HG03558 (cell line): ENCODE data around the gene CARNS1.

Experiments used
- ATAC-seq: cut with Tn5 transposase; IDR thresholded peaks from one replicate; pipeline ENCODE4 v1.9.1; 2021; ENCODE audit warnings: moderate number of reproducible peaks; ENCODE audit not compliant: unreplicated experiment; ENCODE audit errors: extremely low read depth

The CARNS1 gene

DNA sequence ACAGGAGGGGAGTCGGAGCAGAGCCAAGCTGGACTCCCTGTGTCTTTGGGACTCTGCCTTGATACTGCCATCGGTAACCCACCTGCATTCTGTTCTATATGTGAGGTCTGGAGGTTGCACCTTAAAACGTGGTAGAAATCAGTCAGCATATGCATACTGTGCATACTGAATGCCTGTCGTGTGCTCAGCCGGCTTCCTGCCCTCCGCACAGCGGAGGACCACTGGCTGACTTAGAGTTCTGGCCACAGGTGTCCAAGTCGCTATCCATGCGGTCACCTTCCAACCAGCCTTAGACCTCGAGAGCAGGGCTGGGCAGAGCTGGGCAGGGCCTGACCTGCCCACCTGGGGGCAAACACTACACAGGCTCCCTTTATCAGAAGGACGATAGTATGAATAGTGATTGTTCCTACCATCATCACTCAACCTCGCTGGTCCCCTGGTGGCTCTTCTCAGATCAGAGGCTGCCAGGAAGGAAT is 7.8 kb upstream of the CARNS1 start:
- no peak for ATAC-seq

- ATAC-seq, result no peak
Observed at GRCh38 chr11:67408437-67409200, 6.9 kb upstream of the CARNS1 start.

DNA sequence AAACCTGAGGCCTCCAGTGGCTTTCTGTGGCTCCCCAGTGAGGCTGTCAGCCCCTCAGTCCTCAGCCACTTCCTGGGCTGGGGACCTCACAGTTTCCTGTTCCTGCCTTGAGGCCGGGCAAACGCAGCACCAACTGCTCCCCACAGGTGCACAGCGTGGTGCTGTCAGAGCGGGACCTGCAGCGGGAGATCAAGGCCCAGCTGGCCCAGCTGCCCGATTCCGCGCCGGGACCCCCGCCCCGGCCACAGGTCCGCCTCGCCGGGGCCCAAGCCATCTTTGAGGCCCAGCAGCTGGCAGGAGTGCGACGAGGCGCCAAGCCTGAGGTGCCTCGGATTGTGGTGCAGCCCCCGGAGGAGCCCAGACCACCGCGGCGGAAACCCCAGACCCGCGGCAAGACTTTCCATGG is 6.2 kb upstream of the CARNS1 start:
- ATAC-seq, result no peak

- no peak for ATAC-seq
Observed at GRCh38 chr11:67409781-67410368, 5.6 kb upstream of the CARNS1 start.

GRCh38 chr11:67410369-67410831 is 5.1 kb upstream of the CARNS1 start:
- ATAC-seq, result no peak

GRCh38 chr11:67410984-67411784 is 4.3 kb upstream of the CARNS1 start:
- no peak for ATAC-seq

- ATAC-seq, result no peak
Observed at GRCh38 chr11:67411785-67412152, 3.7 kb upstream of the CARNS1 start.

DNA sequence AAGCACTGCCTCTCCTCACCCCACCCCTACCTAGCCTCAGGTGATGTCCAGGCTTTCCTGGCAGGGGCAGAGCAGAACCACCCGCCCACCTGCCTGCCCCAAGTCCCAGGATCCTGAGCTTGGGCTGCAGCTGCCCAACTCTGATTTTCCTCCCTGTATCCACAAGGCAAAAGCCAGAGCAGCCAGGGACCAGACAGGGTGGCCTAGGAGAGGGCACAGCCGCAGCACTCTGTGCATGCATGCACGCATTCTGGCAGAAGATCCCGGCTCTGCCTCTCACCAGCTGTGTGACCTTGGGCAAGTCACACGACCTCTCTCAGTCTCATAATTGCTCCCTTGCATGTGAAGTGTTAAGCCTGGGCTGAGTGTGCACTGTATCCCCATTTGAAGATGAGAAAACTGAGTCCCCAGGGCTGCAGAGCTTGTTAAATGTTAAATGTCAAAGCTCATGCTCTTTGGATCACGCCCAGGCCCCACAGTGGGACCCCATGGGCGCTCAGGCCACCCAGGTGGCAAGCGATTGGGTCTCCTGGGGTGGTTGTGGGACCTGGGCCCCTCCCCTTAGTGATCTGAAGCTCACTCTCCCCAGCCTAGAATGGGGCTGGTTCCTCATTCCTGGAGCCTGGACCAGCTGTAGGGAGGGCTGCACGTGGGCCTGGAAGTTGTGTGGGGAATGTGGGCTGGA is 2.8 kb upstream of the CARNS1 start:
- no peak for ATAC-seq

DNA sequence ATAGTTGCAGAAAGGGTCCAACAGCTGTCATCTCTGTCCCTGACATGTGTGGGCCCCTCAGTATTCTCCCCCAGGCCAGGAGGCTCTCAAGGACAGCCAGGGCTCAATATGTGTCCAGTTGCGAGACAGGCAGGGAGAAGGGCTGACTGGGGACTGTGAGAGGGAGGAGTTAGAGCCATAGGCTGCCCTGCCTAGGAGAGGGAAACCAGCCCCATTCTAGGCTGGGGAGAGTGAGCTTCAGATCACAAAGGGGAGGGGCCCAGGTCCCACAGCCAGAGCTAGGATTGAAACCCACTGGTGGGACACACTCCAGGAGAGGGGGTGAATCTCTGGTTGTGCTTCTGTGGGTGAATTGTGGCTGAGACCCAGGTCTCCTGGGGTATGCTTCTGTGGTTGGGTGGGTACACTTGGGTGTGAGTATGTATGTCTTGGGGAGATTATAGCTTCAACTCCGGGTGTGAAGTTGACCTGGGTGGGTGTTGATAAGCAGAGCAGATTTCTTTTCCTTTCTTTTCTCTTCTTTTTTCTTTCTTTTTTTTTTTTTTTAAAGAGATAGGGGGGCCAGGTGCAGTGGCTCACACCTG is 2.1 kb upstream of the CARNS1 start:
- ATAC-seq, result no peak

DNA sequence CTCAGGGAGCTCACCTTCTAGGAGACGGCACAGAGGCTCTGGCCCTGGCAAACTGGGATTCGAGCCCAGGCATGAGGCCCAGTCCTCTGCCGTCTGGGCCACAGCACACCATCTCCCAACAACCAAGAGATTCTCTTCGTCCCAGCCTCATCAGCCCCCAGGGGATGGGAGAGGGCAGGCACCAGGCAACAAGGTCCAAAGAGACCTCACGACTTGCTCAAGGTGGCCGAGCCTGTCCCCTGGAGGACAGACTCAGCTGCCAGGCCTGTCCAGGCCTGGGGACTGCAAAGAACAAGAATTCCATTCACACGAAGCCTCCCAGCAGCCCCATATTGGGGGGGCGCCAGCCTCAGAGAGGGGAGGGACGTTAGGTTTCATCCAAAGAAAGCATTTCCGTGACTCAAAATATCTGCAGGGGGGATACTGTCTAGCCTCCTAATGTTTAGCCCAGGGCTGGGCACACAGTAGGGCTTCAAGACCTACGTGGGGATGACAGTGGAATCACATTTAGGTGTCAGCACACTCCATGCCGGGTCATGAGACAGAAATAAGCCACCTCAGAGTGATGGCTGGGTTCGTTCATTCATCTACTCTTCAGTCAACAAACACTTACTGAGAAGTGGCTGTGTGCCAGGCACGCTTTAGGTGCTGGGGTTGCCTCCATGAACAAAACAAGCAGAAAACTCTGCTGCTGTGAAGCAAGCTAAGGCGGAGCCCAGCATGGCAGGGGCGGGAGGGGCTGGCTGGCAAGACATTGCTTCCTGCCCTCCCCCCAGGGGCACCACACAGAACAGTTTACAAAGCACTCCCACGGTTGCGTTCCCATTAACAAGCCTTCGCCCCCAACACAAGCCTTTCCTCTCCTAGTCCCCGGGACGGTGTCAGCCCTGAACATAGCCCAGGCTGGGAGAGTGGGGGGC is 1.2 kb downstream of the CARNS1 start:
- ATAC-seq, result no peak

GRCh38 chr11:67417425-67417824 is 1.9 kb downstream of the CARNS1 start:
- ATAC-seq, result no peak

DNA sequence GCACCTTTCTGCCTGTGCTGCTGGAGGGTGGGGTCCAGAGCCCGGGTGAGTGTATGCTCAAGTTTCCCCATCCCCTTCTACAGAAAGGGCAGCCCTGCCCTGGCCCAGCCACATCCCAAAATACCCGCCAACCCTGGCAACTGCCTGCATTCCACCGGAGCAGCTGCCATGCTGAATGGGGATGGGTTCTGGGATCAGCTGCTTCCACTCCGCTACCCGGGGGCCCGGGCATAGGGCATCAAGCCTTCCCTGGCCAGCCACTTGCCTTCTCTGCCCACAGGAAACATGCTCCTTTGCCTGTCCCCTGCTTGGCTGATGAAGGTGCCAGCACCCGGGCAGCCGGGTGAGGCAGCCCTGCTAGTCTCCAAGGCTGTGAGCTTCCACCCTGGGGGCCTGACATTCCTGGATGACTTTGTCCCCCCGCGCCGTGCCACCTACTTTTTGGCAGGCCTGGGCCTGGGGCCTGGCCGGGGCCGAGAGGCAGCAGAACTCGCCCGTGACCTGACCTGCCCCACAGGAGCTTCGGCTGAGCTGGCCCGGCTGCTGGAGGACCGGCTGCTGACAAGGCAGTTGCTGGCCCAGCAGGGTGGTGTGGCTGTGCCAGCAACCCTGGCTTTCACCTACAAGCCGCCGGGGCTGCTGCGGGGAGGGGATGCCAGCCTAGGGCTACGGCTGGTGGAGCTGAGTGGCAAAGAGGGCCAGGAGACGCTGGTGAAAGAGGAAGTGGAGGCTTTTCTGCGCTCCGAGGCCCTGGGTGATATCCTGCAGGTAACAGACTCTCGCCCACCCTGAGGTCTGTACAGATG is 3.2 kb downstream of the CARNS1 start:
- no peak for ATAC-seq

DNA sequence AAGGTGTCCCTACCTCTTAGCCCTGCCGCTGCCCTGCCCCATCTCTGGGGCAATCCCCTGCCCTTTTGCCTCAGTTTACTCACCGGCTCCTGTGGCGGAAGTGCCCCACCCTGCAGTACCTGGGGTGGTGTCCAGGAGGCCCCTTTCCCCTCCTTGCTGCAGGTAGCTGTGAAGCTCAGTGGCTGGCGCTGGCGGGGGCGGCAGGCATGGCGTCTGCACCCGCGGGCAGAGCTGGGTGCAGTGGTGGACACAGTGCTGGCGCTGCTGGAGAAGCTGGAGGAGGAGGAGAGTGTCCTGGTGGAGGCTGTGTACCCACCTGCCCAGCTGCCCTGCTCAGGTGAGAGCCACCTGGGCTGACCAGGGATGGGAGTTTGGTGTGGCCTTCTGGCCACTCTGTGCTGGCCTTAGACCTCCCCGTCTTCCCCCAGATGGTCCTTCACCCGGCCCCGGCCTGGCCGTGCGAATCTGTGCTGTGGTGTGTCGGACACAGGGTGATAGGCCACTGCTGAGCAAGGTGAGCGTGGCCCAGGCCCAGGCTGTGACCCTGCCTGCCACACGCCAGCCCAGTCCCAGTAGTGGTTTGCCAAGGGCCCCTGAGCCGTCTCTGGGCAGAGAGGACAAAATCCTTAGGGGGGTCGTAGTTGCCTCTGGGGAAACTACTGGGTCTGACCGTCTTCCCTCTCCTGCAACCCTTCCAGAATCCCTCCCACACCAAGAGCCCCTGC is 4.0 kb downstream of the CARNS1 start:
- ATAC-seq, result no peak

- no peak for ATAC-seq
Observed at GRCh38 chr11:67420147-67420645, 4.7 kb downstream of the CARNS1 start.

DNA sequence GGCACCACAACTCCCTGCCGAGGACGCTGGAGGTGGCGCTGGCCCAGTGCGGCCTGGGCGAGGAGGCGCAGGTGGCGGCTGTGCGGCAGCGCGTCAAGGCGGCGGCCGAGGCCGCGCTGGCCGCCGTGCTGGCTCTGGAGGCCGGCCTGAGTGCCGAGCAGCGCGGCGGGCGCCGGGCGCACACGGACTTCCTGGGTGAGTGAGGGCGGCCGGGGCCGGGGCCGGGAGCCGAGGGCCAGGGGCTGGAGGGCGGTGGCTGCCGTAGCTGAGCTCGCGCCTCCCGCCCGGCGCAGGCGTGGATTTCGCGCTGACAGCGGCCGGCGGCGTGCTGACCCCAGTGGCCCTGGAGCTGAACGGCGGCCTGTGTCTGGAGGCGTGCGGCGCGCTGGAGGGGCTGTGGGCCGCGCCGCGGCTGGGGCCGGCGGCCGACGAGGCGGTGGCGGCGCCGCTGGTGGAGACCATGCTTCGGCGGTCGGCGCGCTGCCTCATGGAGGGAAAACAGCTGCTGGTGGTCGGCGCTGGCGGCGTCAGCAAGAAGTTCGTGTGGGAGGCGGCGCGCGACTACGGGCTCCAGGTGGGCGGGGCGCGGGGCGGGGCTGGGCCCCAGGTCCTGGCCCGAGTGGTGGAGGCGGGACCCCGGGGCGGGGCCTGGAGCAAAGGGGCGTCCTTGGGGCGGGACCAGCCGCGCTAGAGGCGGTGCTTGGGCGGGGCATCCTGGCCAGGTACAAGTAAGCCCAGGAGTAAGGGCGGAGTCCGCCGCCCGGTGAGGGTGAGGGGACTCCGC is 5.4 kb downstream of the CARNS1 start:
- peak; percentile 53 for ATAC-seq

GRCh38 chr11:67421430-67422031 is 6.1 kb downstream of the CARNS1 start:
- no peak for ATAC-seq
